Activated CD4-positive, alpha-beta T cell treated with anti-CD3 and anti-CD28 coated beads, Interleukin-2, amount 50 U/mL, for 4 hours (primary cell): Measurements from ENCODE around the gene ERCC6L2.

Experiments
- DNase-seq, 2 experiments: peaks; one replicate each; pipeline ENCODE4 v3.0.0-alpha.2; 2020

The ERCC6L2 gene

GRCh38 chr9:95930277-95930676 is 54.8 kb downstream of the ERCC6L2 start:
- no peak for DNase-seq

GRCh38 chr9:95935861-95936578 is 60.5 kb downstream of the ERCC6L2 start:
- no peak for DNase-seq

DNA sequence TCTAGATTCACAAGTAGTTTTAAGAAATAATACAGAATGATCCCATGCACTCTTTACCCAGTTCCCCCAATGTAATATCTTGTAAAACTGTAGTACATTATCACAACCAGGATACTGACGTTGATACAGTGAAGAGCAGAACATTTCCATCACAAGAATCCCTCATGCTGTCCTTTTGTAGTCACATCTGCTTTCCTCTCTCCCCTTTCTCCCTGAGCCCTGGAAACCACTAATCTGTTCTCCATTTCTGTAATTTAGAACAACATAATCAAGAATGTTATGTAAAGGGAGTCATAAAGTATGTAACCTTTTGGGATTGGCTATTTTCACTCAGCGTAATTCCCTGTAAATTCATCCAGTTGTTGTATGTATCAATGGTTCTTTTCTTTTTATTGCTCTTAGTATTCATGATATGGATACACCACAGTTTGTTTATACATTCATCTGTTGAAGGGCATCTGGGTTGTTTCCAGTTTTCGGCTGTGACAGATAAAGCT is 61.1 kb downstream of the ERCC6L2 start:
- DNase-seq: no peak

GRCh38 chr9:95937131-95937530 is 61.6 kb downstream of the ERCC6L2 start:
- no peak for DNase-seq

GRCh38 chr9:95938724-95939123 is 63.2 kb downstream of the ERCC6L2 start:
- DNase-seq: no peak

DNA sequence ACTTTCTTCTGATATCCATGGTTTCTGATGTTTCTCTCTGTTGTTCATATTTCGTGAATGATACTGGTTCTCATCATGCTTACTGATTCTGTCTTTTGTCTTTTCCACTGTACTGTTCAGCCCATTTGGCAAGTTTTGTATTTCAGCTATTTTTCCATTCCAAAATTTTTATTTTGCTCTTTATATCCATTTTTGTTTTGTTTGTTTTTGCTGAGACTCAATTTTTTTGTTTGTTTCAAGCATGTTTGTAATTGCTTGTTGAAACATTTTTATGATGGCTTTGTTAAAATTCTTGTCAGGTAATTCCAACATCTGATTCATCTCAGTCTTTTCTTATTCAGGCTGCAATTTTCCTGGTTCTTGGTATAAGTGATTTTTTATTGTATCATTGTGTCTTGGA is 64.0 kb downstream of the ERCC6L2 start:
- no peak for DNase-seq

DNA sequence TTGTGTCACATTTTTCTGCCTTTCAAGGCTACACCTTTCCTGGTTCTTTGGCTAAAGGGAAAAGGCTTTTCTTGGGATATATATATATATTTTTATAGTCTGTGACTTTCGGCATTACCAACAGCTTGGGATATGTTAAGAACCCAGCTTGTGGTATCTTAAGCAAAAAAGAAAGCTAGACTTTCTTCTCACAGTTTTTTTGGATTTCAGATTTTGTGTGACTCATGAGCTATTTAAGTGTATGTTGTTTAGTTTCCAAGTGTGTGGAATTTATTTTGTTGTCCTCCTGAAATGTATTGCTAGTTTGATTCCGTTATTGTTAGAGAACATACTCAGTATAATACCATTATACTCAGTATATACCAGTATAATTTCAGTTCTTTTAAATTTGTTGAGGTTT is 64.8 kb downstream of the ERCC6L2 start:
- DNase-seq: no peak

DNA sequence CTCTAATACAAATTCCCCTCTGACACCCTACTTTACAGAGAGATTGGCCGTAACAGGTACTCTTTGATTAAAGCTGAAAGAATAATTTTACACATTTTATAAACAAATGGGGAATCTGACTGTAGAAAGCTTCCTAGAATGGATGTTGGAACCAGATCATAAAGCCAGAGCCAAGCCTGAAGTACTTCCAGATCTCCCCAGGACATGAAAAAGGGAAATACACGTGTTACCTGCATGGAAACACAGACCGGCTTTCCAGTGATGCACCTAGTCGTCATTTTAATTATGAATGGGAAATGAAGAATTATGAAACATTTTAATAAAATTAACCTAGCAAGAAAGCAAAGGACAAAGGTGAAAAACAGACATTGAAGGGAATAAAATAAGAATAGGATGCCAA is 66.5 kb downstream of the ERCC6L2 start:
- no peak for DNase-seq

DNA sequence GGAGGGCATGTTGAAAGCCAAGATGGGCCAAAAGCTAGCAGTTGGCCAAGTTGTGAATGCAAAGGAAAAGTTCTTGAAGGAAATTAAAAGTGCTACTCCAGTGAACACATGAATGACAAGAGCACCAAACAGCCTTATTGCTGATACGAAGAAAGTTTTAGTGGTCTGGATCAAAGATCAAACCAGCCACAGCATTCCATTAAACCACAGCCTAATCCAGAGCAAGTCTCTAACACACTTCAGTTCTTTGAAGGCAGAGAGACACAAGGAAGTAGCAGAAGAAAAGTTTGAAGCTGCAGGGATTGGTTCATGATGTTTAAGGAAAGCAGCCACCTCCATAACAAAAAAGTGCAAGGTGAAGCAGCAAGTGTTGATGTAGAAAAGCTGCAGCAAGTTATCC is 71.6 kb downstream of the ERCC6L2 start:
- no peak for DNase-seq

- DNase-seq: no peak
These were observed 77.0 kb downstream of the ERCC6L2 start for GRCh38 chr9:95952471-95952870.

GRCh38 chr9:95953986-95954385 is 78.5 kb downstream of the ERCC6L2 start:
- no peak for DNase-seq

GRCh38 chr9:95954940-95955339 is 79.4 kb downstream of the ERCC6L2 start:
- DNase-seq: no peak

GRCh38 chr9:95962936-95963335 is 87.4 kb downstream of the ERCC6L2 start:
- no peak for DNase-seq

DNA sequence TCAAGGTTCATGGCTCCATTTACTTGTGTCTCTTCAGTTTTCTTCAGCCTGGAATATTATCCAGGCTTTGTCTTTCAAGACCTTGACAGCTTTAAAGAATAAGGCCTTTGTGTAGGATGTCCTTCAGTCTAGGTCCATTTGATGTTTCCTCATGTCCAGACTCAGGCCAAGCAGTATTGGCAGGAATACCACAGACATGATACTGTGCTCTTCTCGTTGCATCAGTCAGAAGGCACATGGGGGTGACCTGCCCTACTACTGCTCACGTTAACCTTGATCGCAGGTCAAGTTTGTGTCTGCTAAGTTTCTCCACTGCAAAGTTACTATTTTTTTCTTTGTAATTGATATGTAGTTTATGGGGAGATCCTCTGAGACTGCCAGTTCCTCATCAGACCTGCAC is 88.2 kb downstream of the ERCC6L2 start:
- DNase-seq: no peak

DNA sequence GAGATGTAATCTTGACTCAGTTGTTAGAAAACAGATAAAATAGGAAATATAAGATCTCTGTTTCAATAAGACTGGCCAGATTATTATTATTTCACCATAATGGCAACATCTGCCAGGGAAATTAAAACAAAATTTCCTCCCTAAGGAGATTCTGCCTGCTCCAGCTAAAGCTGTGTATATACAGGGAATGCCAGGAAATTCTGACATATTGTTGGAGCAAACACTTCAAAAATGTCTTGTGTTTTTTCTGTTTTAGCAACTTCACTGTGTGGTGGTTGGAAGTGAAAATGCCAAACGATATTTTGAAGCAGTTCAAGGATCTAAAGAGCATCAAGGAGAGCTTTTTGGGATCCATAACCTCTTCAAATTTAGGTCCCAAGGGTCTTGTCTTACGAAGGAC is 90.8 kb downstream of the ERCC6L2 start:
- no peak for DNase-seq

DNA sequence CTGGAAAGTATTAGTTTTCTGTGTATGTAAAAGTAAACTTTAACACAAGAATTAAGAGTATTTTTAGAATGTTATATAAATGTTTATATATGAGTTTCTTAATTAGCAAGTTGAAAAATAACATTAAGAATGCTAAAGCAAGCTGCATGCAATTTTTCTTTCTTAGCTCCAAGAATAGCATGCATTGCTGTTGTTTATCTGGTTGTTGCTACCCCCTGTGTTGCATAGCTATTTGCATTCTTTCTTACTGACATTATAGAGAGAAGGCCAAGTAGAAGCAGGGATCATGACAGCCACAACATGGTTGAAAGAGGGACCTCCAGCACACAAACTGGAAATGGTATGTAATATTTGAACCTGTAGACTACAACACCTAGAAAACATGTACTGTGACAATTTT is 94.8 kb downstream of the ERCC6L2 start:
- DNase-seq: no peak

- DNase-seq: no peak
These were observed 96.3 kb downstream of the ERCC6L2 start for GRCh38 chr9:95971815-95972214.

DNA sequence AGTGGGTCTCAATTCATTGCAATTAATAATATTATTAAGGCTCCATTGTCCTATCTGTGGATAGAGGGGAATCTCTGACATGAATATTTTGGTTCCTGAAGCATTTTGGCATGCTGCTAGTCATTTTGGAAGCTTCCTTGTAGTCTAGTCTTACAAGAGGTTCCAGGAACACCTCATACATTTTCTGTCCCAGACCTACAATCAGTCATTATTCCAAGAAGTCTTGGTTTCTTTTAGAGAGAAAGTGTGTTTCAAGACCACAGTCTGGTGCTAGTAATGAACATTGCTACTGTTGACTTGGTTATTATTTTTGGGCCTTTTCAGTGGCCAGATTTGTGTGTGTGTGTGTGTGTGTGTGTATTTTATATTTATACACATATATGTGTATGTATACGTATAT is 98.9 kb downstream of the ERCC6L2 start:
- DNase-seq: no peak

GRCh38 chr9:95977371-95977770 is 101.9 kb downstream of the ERCC6L2 start:
- no peak for DNase-seq

DNA sequence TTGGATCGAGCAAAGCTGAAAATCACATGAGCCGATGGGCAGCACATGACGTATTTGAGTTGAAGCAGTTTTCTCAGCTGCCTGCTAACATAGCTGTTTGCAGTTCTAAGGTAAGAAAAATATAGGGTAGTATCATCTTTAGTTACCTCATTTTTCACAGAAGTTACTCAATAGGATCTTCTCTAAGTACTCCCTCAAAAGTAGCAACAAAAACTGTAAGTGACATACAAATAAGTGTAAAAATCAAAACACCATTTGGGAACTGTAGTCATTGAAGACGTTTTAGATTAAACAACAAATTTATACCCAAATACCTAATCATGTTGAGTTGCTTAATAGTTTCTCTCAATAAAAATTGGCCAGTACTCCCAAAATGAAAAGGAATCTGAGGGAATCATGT is 102.6 kb downstream of the ERCC6L2 start:
- no peak for DNase-seq

DNA sequence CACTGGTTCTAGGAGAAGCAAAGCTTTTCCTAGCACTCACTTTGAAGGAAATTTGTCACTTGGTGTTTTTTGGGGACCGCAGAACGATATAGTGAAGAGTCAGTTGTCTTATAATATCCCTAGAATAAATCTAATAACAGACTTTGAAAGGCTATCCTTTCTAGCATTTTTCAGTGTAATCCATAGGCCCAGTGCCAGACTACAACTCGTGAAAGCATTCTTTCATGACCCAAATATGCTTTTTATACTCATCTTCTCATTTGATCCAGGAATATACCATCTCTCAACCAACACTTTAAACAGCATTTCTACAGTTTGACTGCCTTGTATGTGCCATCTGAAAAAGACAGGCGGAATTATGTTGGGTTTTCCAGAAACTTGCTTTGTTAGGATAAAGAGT is 104.0 kb downstream of the ERCC6L2 start:
- no peak for DNase-seq

DNA sequence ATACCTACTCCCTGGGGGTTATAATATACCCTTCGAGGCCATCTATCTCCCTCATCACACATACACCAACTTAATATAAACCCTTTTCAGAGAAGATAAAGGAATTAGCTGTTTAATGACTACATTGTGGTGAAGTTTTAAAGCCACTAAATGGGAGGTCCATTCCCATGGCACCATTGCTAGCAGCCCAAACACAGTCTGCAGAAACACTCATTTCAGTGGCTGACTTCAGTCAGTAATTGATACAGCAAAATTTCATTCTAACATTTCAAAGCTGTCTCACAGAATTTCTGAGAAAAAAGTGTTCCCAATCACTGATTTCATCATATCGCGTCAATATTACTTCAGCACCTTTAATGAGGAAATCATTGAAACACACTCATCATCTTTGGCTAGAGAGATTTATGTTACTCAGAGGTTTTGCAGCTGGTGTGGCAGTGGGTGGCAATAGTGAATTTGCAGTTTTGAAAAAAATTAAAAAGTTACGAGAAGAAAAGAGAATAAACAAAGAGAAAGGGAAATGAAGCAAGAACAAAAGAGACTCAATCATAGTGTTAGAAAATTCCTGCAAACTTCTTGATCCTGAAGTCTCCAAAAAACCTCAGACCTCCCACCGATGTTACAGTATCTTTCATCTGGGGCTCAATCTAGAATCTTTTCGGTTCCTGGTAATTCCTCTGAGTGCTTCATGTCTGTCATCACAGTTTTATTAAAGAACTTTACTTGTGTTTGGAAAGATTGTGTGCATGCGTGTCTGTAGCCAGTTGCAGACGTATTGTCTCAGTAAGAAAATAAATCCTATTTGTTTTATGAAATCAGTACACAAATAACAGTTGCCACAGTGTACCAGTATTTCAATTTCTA is 105.0 kb downstream of the ERCC6L2 start:
- DNase-seq: no peak

GRCh38 chr9:95981761-95982390 is 106.4 kb downstream of the ERCC6L2 start:
- no peak for DNase-seq
